Neuronal stem cell (in vitro differentiated cells): Measurements from ENCODE around the gene CLIC1.
A peak's percentile ranks its signal among the peaks of the same experiment; 100 is the strongest.

Source experiments
- DNase-seq: peaks from one replicate; pipeline ENCODE4 v3.0.0-alpha.2; 2013; ENCODE audit warnings: low spot score
- H2AFZ ChIP-seq: one replicate; pipeline ENCODE4 v1.6.1; 2013; ENCODE audit warnings: mild to moderate bottlenecking, low read length, inconsistent platforms
- H2AK5ac ChIP-seq: 2 replicates; pipeline ENCODE4 v1.6.1; 2013; ENCODE audit warnings: low read depth, mild to moderate bottlenecking, inconsistent platforms, low read length, moderate library complexity, mixed read lengths
- H2BK120ac ChIP-seq: 2 replicates; pipeline ENCODE4 v1.6.1; 2013; ENCODE audit warnings: low read depth, mild to moderate bottlenecking, inconsistent platforms, low read length, moderate library complexity, mixed read lengths
- H2BK12ac ChIP-seq: one replicate; pipeline ENCODE4 v1.6.1; 2013; ENCODE audit warnings: low read length, inconsistent platforms
- H2BK15ac ChIP-seq: 2 replicates; pipeline ENCODE4 v1.6.1; 2013; ENCODE audit warnings: mild to moderate bottlenecking, low read length, inconsistent platforms, mixed read lengths
- H2BK5ac ChIP-seq: one replicate; pipeline ENCODE4 v1.6.1; 2013; ENCODE audit warnings: inconsistent platforms, mild to moderate bottlenecking, low read length, moderate library complexity
- H3K14ac ChIP-seq: one replicate; pipeline ENCODE4 v1.6.1; 2013; ENCODE audit warnings: low read length, inconsistent platforms
- H3K18ac ChIP-seq: 2 replicates; pipeline ENCODE4 v1.6.1; 2013; ENCODE audit warnings: low read length, inconsistent platforms
- H3K23ac ChIP-seq: 2 replicates; pipeline ENCODE4 v1.6.1; 2013; ENCODE audit warnings: low read depth, mild to moderate bottlenecking, mixed read lengths, low read length, inconsistent platforms; ENCODE audit not compliant: poor library complexity
- H3K27ac ChIP-seq: replicated peaks from 3 replicates; pipeline ENCODE4 v1.5.1; 2013; ENCODE audit warnings: low read length, inconsistent platforms
- H3K27me3 ChIP-seq, 3 experiments: 2 replicates each; pipeline ENCODE4 v1.6.1; 2013; ENCODE audit warnings: low read length in 3 of 3, mild to moderate bottlenecking in 2 of 3, inconsistent platforms in 1 of 3, low read depth in 1 of 3, mixed read lengths in 1 of 3, moderate library complexity in 1 of 3; ENCODE audit not compliant: control insufficient read depth in 3 of 3, insufficient read depth in 3 of 3
- H3K36me3 ChIP-seq, 2 donors: replicated peaks in 1 of 2; 2 replicates each; pipeline ENCODE4 v1.6.1; 2013; ENCODE audit warnings: low read length in 2 of 2; ENCODE audit not compliant: control insufficient read depth in 2 of 2, insufficient read depth in 2 of 2
- H3K4ac ChIP-seq: 2 replicates; pipeline ENCODE4 v1.6.1; 2013; ENCODE audit warnings: inconsistent platforms, mild to moderate bottlenecking, low read length, moderate library complexity
- H3K4me1 ChIP-seq, 2 donors: 1 replicate in 1 of 2; 2 replicates in 1 of 2; pipeline ENCODE4 v1.6.1; 2013; ENCODE audit warnings: low read length in 2 of 2, low read depth in 1 of 2; ENCODE audit not compliant: control insufficient read depth in 2 of 2, insufficient read depth in 1 of 2
- H3K4me2 ChIP-seq: one replicate; pipeline ENCODE4 v1.6.1; 2013; ENCODE audit warnings: mild to moderate bottlenecking, low read length, inconsistent platforms; ENCODE audit not compliant: insufficient read depth, poor library complexity, severe bottlenecking
- H3K4me3 ChIP-seq, 2 donors: 2 replicates each; pipeline ENCODE4 v1.5.1; 2013; ENCODE audit warnings: low read length in 2 of 2, mild to moderate bottlenecking in 2 of 2, inconsistent platforms in 1 of 2, moderate library complexity in 1 of 2
- H3K79me1 ChIP-seq: one replicate; pipeline ENCODE4 v1.6.1; 2013; ENCODE audit warnings: low read depth, mild to moderate bottlenecking, inconsistent platforms, low read length, moderate library complexity
- H3K9ac ChIP-seq: one replicate; pipeline ENCODE4 v1.6.1; 2013; ENCODE audit warnings: mild to moderate bottlenecking, low read depth, low read length, inconsistent platforms; ENCODE audit not compliant: poor library complexity
- H3K9me3 ChIP-seq, 2 donors: replicated peaks in 1 of 2; 2 replicates each; pipeline versions ENCODE3 to v1.6.1; 2013; ENCODE audit warnings: low read length in 2 of 2, mild to moderate bottlenecking in 2 of 2, inconsistent platforms in 1 of 2, low read depth in 1 of 2, mixed read lengths in 1 of 2, moderate library complexity in 1 of 2; ENCODE audit not compliant: control insufficient read depth in 2 of 2, insufficient read depth in 1 of 2
- H4K8ac ChIP-seq: one replicate; pipeline ENCODE4 v1.6.1; 2013; ENCODE audit warnings: low read depth, mild to moderate bottlenecking, inconsistent platforms, low read length, moderate library complexity
- H4K91ac ChIP-seq: one replicate; pipeline ENCODE4 v1.6.1; 2013; ENCODE audit warnings: low read length, low read depth, mild to moderate bottlenecking, inconsistent platforms; ENCODE audit not compliant: poor library complexity
- WGBS, 2 donors: extraction: QIAGEN DNeasy Blood & Tissue Kit; methylation state at CpG; one replicate each; pipeline ENCODE4 v1.1.7; 2013; ENCODE audit warnings: missing lambda C conversion rate in 2 of 2, mixed read lengths in 1 of 2; ENCODE audit not compliant: insufficient read length in 2 of 2, insufficient replicate concordance in 1 of 2; ENCODE audit errors: extremely low coverage in 2 of 2; 5-methylcytosine and 5-hydroxymethylcytosine counted together

Gene CLIC1

DNA sequence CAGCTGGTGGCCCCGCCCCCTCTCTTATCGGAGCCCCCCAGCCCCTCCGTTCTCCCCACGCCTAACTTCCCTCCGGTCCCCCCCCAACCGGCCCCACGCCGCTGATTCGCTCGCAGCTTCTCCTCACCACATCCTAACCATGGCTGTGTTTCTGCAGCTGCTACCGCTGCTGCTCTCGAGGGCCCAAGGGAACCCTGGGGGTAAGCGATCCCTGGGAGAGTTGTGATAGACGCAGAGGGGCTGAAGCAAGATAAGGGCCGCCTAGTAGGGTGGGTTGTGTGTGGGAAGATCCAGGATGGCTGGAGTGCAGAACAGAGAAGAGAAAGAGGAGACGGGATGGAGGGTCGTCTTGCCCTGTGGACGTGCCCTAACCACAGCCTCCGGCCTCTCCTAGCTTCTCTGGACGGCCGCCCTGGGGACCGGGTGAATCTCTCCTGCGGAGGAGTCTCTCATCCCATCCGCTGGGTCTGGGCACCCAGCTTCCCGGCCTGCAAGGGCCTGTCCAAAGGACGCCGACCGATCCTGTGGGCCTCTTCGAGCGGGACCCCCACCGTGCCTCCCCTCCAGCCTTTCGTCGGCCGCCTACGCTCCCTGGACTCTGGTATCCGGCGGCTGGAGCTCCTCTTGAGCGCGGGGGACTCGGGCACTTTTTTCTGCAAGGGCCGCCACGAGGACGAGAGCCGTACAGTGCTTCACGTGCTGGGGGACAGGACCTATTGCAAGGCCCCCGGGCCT lies 12.9 kb downstream of the CLIC1 start, which contains the start of gene MPIG6B:
TSS of gene MPIG6B (plus strand) at position 129 of the 735 bp plus-strand sequence. CDS start at position 140, 11 bp downstream.
- H3K27ac ChIP-seq, result no peak within 1 kb of the TSS
- no peak within 1 kb of the TSS for H2AFZ ChIP-seq
- H3K4ac ChIP-seq, result no peak within 1 kb of the TSS
- H3K9ac ChIP-seq, result peak within 1 kb of the TSS; percentile 36
- H3K27me3 ChIP-seq, result no peaks in the 10 kb centered on the region
- no peak within 1 kb of the TSS for H2BK120ac ChIP-seq
- H2AK5ac ChIP-seq, result no peak within 1 kb of the TSS
- H4K8ac ChIP-seq, result no peak within 1 kb of the TSS
- no CpG with 5 or more reads among the region's 46 CpGs for WGBS, 2 donors
- H3K9me3 ChIP-seq, result no peaks in the 10 kb centered on the region
- H3K79me1 ChIP-seq, result peaks cover 4% of the 10 kb centered on the region
- no peak within 1 kb of the TSS for H4K91ac ChIP-seq
- H2BK12ac ChIP-seq, result no peak within 1 kb of the TSS
- peak within 1 kb of the TSS; percentile 95 for H3K23ac ChIP-seq
- no peak within 1 kb of the TSS for H3K14ac ChIP-seq
- no peak within 1 kb of the TSS for H2BK15ac ChIP-seq
- peaks cover 0 to under 1% of the 10 kb centered on the region in 2 donors for H3K4me1 ChIP-seq
- no peak for DNase-seq
- H2BK5ac ChIP-seq, result peak within 1 kb of the TSS; percentile 57
- H3K18ac ChIP-seq, result peak within 1 kb of the TSS; percentile 55
- H3K4me2 ChIP-seq, result no peak within 1 kb of the TSS
- peaks cover 31 to 39% of the 10 kb centered on the region in 2 donors for H3K36me3 ChIP-seq
- H3K4me3 ChIP-seq, result no peak within 1 kb of the TSS

DNA sequence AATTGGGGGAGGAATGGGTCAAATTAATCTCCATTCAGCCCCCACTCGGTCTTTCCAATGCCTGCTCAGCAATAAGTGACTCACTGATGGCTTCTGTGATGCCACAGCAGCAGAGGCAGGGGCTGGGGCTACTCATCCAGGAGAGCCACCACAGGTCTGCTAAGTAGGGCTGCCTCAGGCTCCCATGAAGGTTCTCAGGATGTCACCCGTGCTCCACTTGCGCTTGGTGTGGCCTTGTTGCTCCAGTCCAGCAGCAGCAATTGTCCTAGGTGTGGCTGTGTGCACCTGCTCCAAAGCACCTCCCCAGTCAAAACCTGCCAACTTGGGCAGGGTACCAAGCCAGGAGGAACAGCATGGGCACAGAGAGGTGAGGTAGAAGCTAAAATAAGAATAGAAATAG lies 14.2 kb downstream of the CLIC1 start:
- H2BK120ac ChIP-seq, result no peak overlapping the region
- no peak overlapping the region for H3K4me3 ChIP-seq
- no peaks in the 10 kb centered on the region for H3K9me3 ChIP-seq
- no peak overlapping the region for H2BK12ac ChIP-seq
- no peak overlapping the region for H3K4me2 ChIP-seq
- H2AK5ac ChIP-seq, result no peak overlapping the region
- H3K79me1 ChIP-seq, result no peaks in the 10 kb centered on the region
- no CpG with 5 or more reads among the region's 3 CpGs for WGBS, 2 donors
- no peak overlapping the region for H3K14ac ChIP-seq
- peaks cover 19 to 26% of the 10 kb centered on the region in 2 donors for H3K36me3 ChIP-seq
- H3K23ac ChIP-seq, result peak overlapping the region; percentile 95
- DNase-seq, result no peak
- peaks cover 0 to 3% (median 0%) of the 10 kb centered on the region in 3 experiments for H3K27me3 ChIP-seq
- H4K91ac ChIP-seq, result no peak overlapping the region
- H3K9ac ChIP-seq, result no peak overlapping the region
- no peak overlapping the region for H2BK15ac ChIP-seq
- H2BK5ac ChIP-seq, result no peak overlapping the region
- H3K18ac ChIP-seq, result no peak overlapping the region
- no peak overlapping the region for H2AFZ ChIP-seq
- no peak overlapping the region for H3K27ac ChIP-seq
- H3K4ac ChIP-seq, result no peak overlapping the region
- no peaks in the 10 kb centered on the region for H3K4me1 ChIP-seq
- no peak overlapping the region for H4K8ac ChIP-seq

DNA sequence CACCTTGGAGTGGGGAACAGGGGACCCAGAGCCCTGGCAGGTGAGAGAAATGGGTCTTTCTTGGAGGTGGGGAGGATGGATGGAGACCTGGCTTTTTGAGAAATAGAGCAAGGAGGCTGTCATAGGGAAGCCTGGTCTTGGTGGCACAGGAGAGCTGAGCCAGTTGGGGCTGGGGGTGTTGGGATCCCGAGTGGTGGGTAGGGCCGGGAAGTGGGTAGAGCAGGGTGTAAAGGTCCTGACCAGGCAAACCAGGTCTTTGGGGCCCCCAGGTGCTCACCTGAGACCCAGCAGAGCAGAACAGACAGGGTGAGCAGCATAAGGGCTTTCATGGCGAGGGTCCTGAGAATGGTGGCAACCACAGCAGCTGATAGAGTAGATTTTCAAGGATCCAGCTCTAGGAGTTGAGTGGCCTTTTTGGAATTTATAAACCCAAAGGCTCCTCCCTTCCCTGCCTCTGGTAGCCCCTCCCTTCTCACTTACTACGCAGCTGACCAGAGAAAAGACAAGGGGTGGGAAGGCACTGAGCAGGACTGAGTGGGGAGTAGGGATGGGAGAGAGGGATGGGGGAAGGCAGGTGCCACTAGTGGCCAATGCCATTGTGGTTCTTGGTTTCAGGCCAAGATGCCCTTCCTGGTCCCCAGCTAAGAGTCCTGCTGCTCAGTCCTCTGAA lies 14.8 kb downstream of the CLIC1 start, which contains the start of gene LY6G6C:
TSS of gene LY6G6C (minus strand) at position 396 of the 670 bp plus-strand sequence. CDS start at position 329, 67 bp downstream.
- Histone ChIP-seq H2BK12ac (no peak within 1 kb of the TSS), H3K4me2 (no peak within 1 kb of the TSS), H3K4me1 (no peaks in the 10 kb centered on the region), H3K27me3 (peaks cover 0 to 3% (median 0%) of the 10 kb centered on the region in 3 experiments), H2AFZ (no peak within 1 kb of the TSS), H3K4ac (no peak within 1 kb of the TSS), H2BK120ac (peak within 1 kb of the TSS; percentile 90), H3K9me3 (no peaks in the 10 kb centered on the region), H4K91ac (no peak within 1 kb of the TSS), H2AK5ac (peak within 1 kb of the TSS; percentile 47), H2BK5ac (peak within 1 kb of the TSS; percentile 4), H3K23ac (peak within 1 kb of the TSS; percentile 95), H2BK15ac (no peak within 1 kb of the TSS), H3K9ac (no peak within 1 kb of the TSS), H4K8ac (no peak within 1 kb of the TSS), H3K18ac (no peak within 1 kb of the TSS), H3K79me1 (no peaks in the 10 kb centered on the region), H3K4me3 (no peak within 1 kb of the TSS), H3K27ac (no peak within 1 kb of the TSS), H3K36me3 (peaks cover 14 to 19% of the 10 kb centered on the region in 2 donors), H3K14ac (no peak within 1 kb of the TSS)
- DNase-seq, result no peak
- no CpG with 5 or more reads among the region's 4 CpGs for WGBS, 2 donors

GRCh38 chr6:31720196-31720770 lies 16.0 kb downstream of the CLIC1 start:
- Histone ChIP-seq H3K9me3 (no peaks in the 10 kb centered on the region), H2AK5ac (no peak overlapping the region), H3K4me1 (peaks cover 0 to 2% of the 10 kb centered on the region in 2 donors), H2BK12ac (no peak overlapping the region), H3K14ac (no peak overlapping the region), H3K27ac (no peak overlapping the region), H4K8ac (no peak overlapping the region), H3K4ac (no peak overlapping the region), H2BK5ac (peak overlapping the region; percentile 4), H2BK15ac (no peak overlapping the region), H3K27me3 (peaks cover 0 to 3% (median 0%) of the 10 kb centered on the region in 3 experiments), H3K9ac (no peak overlapping the region), H4K91ac (no peak overlapping the region), H3K18ac (no peak overlapping the region), H3K79me1 (no peaks in the 10 kb centered on the region), H3K4me2 (no peak overlapping the region), H2BK120ac (no peak overlapping the region), H3K23ac (no peak overlapping the region), H3K4me3 (peak overlapping the region in 1 of 2 donors; percentile 44), H2AFZ (no peak overlapping the region), H3K36me3 (peaks cover 5 to 8% of the 10 kb centered on the region in 2 donors)
- no CpG with 5 or more reads among the region's 5 CpGs for WGBS, 2 donors
- no peak for DNase-seq
